Right ventricle myocardium inferior (tissue), 1 donor: ENCODE data around the gene GCM1. TPM values are rescaled to one million over a fixed set of nuclear protein-coding genes. Genes with fewer than 3 reads are reported as not detected.

Experiments used
- ATAC-seq: fragments of 200-7000 bp; cut with Tn5 transposase; one replicate; pipeline ENCODE4 v1.9.1; 2020; ENCODE audit warnings: mild to moderate bottlenecking, moderate library complexity
- DNase-seq: peaks from one replicate; pipeline ENCODE4 v3.0.0; 2021; ENCODE audit errors: missing footprints
- intact Hi-C: fragments of 100-400 bp; cut with DNase I; formaldehyde crosslinking; loops from one replicate; pipeline ENCODE4 v1.11.0; 2022
- total RNA-seq: library from RNA; stranded (reverse); fragmentation: NEBNext Ultra II Directional; extraction: Animal tissue kit (Norgen Biotek cat#: 25700); gene quantifications from one replicate; pipeline ENCODE4 v1.2.1, GENCODE V29; 2021
- donor health status: DM: no; HTN: yes; CAD: no; lungs with severe emphysema.

Gene GCM1
- total RNA-seq, 1 donor from 2014 or later, result not detected

GRCh38 chr6:53115113-53115512 is 33.5 kb downstream of the GCM1 start:
- intact Hi-C loops, result no loop called here
- ATAC-seq, result no peak

DNA sequence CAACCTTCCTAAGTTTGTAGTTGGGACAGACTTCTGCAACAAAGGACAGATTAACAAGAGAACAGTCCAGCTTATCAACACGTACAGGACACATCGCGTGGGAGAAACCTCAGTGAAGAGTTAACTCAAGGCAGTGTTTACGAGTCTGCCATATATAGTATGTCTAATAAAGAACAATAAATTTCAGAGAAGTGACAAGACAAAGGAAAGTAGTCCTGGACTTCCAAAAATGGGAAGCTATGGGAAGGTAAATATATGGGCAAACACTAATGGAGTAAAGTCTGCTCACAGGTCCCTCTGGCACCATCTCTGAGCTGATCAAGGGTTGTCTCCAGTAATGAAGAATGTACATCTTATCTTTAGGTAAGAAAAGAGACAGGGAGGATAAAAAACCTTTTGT is 34.9 kb downstream of the GCM1 start:
- DNase-seq (no peak), ATAC-seq (no peak)
- intact Hi-C loops, result no loop called here

More at GRCh38 chr6:53115113-53115512, 33.5 kb downstream of the GCM1 start:
- no peak for DNase-seq

DNA sequence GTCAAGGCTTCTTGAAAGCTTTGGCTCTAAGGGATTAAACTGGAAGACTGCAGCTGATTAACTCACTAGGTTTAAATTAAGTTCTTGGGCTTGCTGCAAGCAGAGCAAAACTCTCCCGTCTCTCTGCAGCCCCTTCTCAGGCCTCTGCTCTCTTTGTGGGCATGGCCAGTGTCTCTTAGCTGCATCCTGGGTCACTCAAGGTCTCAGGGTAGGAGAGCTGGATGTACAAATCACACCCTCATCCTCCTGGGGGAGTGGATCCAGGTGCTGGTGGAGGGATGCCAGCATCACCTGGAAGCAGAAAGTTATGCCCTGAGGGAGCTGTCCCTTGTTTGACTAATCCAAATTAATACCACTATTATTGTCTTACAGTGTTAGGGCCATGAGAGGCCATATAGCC is 35.8 kb downstream of the GCM1 start:
- ATAC-seq (no peak), DNase-seq (no peak)
- intact Hi-C loops, result no loop called here

- DNase-seq, result no peak
- intact Hi-C loops, result no loop called here
- no peak for ATAC-seq
Observed at GRCh38 chr6:53112404-53112803, 36.2 kb downstream of the GCM1 start.

GRCh38 chr6:53111865-53112264 is 36.8 kb downstream of the GCM1 start:
- no peak for ATAC-seq
- intact Hi-C loops, result no loop called here

DNA sequence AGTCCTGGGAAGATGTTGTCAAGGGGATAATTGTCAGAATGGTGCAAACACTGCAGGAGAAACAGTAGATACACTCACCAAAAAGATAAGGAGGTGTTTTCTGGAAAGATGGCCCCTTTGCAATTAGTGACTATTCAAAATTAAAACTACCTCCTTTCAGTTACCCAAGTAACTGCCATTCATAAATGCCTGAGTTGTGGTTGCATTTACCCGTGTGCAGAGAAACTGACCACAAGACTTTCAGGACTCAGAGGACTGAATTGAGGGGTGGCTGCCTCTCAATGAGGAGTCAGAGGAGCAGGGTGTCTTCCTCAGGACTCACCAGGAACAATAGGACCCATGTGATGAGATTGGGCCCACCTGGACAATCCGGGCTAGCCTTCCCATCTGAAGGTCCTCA is 39.0 kb downstream of the GCM1 start:
- ATAC-seq (no peak), DNase-seq (no peak)
- intact Hi-C loops, result no loop called here

More at GRCh38 chr6:53111865-53112264, 36.8 kb downstream of the GCM1 start:
- no peak for DNase-seq

GRCh38 chr6:53107091-53107490 is 41.5 kb downstream of the GCM1 start:
- no peak for ATAC-seq
- intact Hi-C loops, result no loop called here
- DNase-seq, result no peak

DNA sequence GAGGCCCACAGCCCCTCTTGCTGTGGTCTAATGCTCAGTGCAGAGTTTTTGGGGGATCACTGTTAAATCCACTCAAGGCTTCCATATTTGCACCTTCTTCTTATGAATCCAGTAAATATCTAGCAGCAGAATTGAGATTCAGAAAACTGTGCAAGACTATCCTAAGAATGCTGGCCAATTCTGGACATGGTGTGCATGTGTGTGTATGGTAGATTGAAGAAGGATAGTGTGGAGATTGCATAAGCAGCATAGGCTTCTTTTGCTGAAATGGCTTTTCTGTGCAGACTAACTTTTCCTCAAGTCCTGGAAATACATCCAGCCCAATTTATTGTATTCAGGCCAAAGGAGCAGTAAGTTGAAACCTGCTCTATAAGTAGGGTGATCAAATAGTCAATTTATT is 43.7 kb downstream of the GCM1 start:
- DNase-seq, result no peak
- no peak for ATAC-seq
- intact Hi-C loops, result no loop called here

GRCh38 chr6:53103993-53104675 is 44.5 kb downstream of the GCM1 start:
- DNase-seq (no peak), ATAC-seq (no peak)
- intact Hi-C loops, result no loop called here

DNA sequence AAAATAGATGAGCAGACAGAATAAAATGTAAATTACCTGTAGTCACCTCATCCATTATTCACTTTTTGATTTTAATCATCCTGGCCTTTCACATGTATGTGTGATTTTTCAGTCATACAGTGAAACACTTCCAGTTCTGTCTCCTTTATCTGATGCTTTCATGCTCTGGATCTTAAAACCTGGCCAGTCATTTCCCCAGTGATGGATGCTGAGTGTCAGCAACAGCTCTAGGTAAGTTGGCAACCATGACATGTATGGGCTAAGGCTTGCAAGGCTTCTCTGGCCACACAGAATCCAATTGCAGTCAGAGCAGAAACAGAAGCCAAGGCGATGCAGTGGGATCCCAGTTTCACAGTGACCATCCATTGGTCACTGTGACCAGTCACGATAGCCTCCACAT is 47.6 kb downstream of the GCM1 start:
- ATAC-seq (no peak), DNase-seq (no peak)
- intact Hi-C loops, result no loop called here

DNA sequence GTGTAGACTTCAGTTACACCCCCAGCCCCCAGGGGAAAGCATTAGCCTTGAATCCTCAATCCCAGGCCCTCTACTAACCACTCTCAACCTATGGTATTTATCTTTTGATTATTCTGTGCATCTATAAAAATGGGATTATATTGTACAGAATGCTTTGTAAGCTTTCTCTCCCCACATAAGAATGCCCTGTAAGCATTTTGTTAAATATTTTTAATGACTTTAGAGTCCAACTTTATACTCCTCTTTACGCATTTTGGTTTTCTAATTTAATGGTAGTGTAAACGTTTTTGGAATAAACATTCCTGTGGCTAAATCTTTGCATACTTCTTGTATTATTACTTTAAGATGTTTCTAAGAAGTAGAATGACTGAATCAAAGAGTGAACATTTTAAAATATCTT is 48.1 kb downstream of the GCM1 start:
- DNase-seq, result no peak
- intact Hi-C loops, result no loop called here
- no peak for ATAC-seq

DNA sequence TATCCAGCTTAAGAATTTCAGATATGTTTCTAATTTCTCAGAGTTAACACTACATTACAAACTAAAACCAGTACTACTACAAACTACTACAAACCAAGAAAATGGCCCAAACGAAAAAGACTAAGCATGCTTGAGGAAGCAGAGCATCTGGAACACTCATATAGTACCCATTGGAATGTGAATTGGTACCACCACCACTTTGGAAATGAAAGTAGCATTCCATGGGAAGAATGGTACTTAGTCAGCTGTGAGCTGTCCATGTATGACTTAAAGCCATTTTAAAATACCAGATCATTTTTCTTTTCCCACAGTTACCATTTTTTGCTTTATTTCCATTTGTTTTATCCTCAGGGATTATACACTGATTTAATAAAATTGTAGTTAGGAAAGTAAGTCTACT is 52.9 kb downstream of the GCM1 start:
- DNase-seq, result no peak
- no peak for ATAC-seq
- intact Hi-C loops, result no loop called here

- intact Hi-C loops, result no loop called here
- no peak for DNase-seq
- ATAC-seq, result no peak
Observed at GRCh38 chr6:53095270-53095669, 53.4 kb downstream of the GCM1 start.

- DNase-seq (no peak), ATAC-seq (no peak)
- intact Hi-C loops, result no loop called here
Observed at GRCh38 chr6:53090576-53090975, 58.1 kb downstream of the GCM1 start.

DNA sequence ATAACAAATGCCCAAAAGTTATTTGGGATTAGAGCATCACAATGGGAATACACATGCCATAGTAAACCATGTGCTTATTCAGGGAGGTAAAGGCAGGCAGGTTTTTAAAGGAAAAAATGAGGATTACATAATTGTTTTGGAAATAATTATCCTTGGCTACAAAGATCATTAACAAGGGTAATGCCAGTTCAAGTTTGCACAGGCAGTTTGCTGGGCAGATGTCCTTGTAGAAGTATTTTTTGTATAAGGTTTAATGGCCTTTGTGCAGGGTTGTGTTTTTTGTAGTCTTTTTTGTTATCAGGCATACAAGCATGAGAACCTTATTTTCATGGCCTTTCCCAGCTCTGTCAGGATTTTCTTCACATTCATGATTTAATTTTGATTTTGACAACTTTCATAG is 58.7 kb downstream of the GCM1 start:
- DNase-seq (no peak), ATAC-seq (no peak)
- intact Hi-C loops, result no loop called here

- DNase-seq, result no peak
- intact Hi-C loops, result no loop called here
- ATAC-seq, result no peak
Observed at GRCh38 chr6:53086302-53086701, 62.3 kb downstream of the GCM1 start.

GRCh38 chr6:53080813-53081212 is 67.8 kb downstream of the GCM1 start:
- intact Hi-C loops, result no loop called here
- ATAC-seq (no peak), DNase-seq (no peak)
